Germinal center (tissue), 1 donor: ENCODE data around the gene EMID1.

Experiments used
- DNase-seq: peaks from one replicate; pipeline ENCODE4 v3.0.0; 2012; ENCODE audit warnings: mixed read lengths, low spot score

The EMID1 gene

DNA sequence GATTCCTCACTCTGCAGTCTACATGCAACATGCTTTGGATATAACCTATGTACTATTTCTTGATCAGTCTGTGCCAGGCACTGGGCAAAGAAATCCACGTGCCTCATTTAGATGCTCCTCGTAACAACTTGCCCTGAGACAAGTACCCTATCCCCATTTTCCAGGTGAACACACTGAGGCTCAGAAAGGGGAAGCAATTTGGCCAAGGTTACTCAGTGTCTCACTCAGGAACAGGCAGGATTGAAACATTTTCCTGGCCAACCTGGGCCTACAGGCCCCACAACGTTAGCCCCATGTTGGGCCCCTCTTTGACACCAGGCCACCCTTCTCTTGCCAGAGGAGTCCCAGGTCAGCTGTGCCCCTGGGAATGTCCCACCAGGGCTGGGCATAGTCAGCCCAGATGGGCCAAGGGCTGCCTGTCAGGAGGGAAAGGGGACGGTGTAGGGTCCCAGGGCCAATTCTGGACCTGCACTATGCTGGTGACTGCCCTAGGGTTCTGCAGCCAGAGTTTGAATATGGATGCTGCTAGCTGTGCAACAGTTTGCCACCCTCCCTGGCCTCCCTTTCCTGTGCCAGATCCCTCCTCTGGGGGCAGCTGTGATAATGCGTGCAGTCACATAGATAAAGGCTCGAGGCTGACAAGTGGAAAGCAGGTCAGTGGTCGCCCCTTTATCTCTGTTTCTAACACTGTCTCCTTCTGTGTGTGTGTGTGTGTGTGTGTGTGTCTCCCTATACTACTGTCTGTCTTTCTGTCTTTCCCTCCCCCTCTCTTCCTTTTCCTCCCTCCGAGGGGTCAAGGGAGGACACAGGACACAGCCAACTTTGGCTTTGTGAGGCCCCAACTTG, 10.4 kb upstream of the EMID1 start:
- no peak for DNase-seq

DNA sequence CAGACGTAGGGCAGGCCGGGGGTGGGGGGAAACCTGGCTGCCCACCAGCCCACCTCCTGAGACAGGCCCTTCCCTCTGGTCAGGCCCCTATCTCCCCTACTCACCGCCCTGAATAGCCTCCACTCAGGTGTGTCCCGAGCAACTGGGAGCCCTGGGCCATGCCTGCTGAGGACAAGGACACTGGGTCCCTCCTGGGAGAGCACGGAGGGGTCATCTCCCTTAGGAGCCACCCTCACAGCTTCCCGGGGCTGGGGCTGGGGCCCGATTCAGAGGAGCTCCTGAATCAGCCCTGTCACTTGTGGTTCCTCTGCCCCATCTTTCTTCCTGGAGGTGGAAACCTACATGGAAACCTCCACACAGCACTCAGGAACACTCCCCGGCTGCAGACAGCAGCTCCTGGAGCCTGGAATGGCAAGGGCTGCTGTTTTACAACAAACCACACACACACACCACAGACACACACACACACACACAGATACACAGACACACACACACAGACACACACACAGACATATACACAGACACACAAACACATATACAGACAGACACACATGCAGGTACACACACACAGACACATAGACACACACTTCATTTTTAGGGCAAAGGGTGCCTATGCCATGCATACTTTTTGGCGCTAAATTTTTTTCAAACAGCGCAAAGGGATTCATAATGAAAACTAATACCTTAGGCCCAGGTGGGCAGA, 9.6 kb upstream of the EMID1 start:
- DNase-seq: no peak

DNA sequence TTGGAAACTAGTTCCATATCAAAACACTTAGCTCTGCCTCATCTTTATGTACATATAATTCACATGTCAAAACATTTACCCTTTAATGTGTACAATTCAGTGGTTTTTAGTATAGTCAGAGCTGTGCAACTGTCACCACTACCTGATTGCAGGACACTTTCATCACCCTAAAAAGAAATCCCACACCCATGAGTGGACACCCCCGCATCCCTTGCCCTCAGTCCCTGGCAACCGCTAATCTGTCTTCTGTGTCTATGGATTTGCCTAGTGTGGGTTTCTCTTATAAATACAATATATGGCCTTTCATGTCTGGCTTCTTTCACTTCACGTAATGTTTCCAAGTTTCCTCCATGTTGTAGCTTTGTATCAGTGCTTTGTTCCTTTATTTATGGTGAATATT, 8.6 kb upstream of the EMID1 start:
- no peak for DNase-seq

DNA sequence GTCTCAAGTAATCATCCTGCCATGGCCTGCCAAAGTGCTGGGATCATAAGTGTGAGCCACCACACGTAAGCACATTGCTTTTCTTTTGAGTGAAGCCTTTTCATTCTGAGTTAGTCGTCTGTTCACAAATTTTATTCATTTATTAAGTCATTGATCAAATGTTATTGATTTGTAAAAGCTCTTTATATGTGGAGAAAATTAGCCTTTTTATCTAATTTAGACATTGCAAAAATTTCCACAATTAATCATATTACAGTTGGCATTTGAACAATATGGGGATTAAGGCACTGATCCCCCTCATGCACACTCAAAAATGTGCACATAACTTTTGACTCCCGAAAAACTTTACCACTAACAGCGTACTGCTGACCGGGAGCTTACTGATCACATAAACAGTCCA, 7.5 kb upstream of the EMID1 start:
- DNase-seq: no peak

DNA sequence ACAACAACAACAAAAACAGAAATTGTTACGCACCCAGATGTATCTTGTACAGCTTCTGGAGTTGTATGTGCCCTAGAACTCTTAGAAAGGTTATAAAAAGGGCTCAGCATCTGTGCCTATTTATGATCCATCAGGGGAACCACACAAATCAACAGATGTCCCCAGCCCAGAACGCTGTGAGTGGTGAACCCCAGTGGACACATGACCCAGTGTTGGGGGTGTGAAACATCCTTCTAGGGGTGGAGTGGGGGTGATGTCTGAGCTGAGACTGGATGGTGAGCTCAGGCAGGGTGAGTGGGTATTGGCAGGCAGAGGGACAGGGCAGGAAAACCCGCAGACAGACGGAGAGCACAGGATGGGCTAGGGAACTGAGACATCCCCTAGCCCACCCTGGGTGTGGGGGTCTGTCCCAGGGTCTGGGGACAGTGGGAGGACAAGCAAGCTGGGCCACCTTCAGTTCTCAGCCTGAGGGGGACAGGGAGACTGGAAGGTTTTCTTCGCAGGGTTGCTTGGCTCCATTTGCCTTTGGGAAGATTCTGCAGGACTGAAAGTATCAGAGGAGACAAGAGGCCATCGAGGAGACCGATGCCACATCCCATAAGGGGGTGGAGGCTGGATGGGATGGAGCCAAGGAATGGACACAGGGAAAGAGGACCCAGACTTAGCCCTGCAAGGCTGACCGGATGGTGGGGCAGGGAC, 5.8 kb upstream of the EMID1 start:
- no peak for DNase-seq

DNA sequence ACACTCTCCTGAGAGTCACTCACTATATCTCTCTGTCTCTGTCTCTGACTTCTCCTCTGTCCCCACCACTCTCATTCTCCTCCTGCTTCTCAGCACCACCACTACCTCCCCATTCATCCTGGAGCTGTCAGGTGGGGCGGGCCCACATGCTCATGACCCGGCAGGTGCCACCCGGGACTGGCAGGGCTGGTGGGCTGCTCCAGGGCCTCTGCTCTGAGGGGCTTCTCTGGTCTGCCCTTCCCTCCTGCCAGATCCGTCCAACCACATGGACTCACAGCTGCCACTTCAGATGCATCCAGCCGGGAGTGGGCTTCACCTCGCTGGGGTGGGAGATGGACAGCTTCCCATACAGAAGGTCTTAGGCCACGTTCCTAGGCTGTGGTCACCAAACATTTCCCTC, 4.8 kb upstream of the EMID1 start:
- DNase-seq: no peak

DNA sequence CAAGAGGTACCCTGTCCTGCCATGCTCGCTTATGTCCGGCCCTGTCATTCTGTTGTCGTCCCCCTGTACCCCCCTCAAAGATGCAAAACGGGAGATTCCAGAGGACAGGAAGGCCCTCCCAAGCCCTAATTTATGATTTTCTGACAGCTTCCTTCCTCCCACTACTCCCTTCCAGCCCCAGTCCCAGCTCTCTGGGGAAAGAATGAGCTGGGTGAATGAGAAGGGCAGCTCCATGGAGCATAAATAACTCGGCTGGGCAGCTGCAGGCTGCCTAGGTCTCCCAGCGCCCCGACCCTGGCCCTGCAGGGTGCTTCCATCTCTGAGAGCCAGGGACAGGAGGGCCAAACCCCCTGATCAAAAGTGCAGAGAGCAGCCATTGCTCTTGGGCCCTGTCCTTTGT, 3.9 kb upstream of the EMID1 start:
- DNase-seq: no peak

DNA sequence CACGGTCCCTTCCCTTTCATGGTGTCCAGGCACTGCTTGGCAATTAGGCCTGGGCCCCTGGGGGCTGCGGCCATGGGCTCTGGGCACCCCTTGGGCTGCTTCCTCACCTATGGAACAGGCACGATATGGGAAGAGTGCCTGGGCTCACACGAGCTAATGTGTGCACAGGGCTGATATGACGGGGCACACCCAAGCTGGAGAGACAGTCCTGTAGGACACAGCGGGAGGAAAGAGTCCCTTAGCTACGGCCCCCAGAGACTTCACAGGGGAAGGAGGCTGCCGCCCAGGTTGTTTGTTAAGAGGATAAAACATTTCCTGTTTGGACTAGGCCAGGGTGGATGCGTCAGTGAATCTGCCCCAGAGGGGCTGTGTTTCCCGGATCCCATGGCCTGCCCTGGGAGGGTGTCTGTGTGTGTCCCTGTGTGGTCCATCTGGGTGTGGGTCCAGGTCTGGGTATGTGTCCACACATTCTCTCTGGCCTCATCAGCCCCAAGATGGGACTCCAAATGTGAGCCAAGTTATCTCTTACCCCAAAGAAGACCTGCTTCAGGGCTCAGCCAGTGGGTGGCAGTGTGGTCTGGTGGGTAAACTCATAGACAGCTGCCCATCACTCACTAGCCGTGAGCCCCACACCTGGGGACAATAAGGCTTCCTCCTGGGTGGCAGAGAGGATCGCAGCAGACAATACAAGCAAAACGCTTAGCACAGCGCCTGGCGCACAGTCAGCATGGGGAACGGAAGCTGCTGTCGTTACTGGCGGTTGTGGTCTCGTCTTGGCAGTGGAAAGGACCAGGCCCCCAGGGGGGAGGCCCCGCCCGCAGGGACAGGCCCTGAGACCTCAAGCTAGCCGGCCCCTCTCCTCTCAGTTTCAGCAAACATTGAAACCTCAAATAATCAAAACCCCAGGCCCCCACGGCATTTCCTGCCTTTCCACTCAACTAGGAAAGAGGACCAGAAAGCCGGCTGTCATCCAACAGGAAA, 3.2 kb upstream of the EMID1 start:
- DNase-seq: peak; percentile 51

DNA sequence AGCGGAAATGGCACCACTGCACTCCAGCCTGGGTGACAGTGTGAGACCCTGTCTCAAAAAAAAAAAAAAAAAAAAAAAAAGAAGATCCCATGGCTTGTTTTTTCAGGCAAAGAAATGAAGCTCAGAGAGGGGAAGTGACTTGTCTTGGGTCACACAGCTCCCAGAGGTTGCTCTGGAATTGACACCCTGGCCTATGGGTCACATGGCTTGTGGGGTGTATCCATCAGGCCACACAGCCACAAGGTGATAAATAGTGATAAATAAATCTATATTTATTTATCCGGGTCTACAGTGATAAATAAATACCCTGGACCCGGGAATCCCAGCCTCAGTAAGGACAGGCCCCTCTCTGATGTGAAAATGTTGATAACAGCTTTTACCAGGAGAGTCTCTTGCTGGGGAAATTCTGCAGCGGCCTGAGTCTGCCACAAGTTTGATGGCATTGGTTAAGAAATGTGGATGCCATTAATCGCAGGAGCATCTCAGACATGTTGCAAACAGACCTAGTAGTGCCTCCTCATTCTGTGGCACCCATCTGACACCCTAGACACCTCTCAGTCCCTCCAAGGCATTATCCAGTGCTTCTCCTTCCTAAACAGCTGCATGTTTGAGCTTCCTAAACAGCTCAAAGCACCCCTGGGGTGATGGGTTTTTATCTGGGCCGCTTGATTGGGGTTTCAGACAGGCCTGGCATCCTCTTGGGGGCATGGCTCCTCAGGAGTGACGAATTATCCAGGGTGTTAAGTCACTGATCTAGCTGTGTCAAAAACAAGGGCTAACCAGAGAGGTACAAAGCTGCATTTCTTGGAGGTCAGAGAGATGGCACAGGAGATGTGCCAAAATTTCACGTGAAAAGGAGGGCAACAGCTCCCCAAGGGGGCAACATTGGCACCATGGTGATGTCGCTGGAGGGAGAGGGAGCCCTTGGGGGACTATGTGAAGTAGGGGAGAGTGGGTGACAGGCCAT, 1.9 kb upstream of the EMID1 start:
- no peak for DNase-seq

DNA sequence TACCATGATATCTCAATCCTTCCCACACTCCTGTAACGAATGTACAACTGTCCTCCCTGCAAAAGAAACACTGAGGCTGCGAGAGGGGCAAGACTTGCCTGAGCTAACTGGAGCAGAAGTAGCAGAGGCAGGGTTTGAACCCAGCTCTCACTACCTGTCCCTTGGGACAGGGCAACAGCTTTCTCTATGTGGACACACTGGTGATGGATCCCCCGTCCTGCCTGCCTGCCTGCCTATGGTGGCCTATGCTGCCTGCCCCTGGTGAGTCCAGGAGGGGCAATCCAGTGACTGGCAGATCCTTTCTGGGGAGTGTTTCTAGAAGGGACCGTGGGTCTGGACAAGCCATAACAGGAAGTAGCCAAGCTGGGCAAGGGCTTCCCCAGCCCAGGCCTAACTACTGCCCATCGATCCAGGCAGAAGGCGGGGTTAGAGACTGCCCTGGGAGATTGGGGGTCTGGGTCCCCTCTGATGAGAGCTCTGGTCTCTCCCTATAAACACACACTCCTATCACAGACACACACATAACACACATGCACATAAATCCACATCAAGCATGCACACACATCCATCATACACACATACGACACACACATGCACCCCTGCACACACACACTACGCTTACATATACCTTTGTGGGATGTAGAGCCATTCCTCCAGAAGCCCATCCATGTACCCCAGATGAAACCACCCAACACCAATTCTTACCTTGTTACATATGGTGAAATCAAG, 1.1 kb upstream of the EMID1 start:
- no peak for DNase-seq

DNA sequence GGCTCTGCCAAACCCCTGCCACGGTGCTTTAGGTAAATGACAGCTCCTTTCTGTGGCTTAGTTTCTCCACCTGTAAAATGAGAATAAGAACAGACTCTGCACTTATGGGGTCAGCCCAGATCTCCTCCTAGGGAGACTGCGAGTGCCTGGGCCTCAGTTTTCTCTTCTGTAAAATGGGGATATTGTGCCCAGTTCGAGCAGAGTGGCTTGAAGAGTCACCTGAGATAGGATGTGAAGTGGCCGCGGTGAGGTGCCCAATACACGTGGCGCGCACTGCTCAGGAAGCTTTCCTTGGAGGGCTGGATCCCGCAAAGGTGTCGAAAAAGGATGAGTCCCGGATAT, 473 bp upstream of the EMID1 start:
- DNase-seq: no peak

DNA sequence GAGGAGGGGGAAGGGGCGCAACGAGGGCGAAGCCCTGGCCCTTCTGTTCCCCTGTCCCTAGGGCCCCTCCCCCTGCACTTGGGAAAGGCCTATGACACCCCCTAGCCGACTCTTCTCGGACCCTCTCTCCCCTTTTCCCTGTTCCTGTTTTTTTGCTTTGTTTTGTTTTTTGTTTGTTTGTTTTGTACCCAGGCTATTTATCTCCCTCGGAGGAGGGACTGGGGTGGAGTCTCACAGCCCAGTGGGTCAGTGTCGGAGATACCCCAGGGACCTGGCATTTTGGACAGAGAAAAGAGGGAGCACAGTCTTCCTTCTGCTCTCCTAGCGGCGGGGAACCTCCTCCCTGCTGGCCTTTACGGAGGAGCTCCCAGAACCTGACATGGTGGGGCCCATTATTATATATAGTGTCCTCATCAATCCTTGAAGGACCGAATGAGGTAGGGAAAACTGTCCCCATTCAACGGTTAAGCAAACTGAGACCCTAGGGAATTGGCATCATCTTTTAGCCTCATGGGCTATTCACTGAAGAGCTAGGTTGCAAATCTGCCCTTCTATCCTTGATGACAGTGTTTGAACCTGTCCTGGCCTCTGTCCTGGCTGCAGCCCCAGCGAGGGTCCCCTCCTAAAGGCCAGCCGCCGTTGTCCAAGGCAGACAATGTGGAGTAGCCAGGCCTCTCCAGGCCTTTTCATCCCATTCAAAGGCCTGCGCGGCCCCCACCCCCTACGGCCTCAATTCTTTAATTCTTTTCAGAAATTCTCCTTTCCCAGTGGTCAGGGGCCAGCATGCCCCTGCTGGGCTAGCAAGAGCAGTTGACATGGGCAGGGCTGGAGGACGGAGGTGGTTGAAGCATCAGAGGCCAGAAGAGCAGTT, 911 bp downstream of the EMID1 start:
- no peak for DNase-seq

DNA sequence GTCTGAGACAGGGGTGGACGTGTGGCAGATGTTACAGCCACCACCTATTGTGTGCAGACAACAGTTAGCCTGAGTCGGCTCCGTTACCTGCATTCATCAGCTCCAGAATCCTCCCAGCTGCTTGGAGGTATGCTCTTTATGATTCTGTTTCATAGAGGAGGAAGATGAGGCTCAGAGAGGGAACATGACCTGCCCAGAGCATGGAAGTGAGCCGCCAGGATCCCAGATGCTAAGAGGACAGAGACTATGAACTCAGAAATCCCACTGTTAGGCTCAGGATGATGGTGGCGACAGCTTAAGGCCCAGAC, 1.5 kb downstream of the EMID1 start:
- no peak for DNase-seq

DNA sequence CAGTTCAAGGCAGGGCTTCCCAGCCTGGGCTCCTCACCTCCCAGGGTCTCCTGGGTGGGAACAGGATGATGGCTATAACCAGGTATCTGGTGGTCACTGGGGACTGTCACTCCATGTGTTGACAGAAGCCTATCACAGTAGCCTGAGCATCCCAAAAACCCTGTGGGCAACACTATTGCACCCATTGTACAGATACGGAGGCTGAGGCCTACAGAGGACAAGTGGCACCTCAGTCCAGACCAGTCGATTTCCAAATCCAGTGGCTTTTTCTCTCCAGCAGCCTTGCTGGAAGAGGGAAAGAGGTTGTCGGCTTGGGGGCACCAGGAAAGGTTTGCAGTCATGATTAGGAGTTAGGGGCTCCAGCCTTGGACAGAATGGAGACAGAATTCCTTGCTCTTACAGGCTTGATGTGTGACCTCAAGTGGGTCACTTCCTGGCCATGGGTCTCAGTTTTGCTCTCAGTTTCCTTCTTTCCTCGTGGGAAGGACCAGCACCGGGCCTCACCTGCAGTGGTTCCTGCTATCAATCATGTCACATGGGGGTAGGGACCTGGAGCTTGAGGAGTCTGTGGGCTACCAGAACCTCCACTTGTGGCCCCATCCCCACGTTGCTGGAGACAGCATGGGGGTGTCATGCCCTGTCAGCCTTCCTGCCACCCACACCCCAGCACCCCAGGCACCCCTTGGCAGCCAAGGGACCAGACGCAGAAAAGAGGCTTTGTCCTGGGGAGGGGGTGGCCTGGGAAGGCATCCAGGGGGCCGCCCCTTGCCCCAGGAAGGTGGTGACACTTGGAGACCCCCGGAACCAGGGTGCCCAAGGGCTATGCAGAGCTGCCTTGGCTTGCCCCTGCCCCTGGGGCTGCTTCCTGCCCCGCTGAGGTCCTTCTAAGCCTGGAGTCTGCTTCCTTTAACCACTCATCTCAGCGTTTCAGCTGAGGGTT, 2.1 kb downstream of the EMID1 start:
- DNase-seq: no peak

DNA sequence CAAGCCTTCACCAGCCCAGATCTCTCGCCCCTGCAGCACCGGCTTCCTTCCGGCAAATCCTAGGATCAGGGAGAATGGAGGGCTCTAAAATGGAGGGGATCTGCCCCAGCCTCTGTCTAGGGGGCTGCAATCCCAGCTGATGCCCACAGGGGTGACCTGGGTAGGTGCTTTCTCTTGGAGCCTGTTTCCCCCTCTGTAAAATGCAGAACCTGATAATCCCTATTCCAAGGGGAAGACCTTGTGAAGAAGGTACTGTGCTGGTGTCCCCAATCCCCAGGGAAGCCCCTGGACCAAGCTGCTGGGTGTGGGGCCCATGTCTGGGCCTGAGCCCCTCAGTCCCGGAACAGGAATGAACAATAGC, 2.8 kb downstream of the EMID1 start:
- no peak for DNase-seq

DNA sequence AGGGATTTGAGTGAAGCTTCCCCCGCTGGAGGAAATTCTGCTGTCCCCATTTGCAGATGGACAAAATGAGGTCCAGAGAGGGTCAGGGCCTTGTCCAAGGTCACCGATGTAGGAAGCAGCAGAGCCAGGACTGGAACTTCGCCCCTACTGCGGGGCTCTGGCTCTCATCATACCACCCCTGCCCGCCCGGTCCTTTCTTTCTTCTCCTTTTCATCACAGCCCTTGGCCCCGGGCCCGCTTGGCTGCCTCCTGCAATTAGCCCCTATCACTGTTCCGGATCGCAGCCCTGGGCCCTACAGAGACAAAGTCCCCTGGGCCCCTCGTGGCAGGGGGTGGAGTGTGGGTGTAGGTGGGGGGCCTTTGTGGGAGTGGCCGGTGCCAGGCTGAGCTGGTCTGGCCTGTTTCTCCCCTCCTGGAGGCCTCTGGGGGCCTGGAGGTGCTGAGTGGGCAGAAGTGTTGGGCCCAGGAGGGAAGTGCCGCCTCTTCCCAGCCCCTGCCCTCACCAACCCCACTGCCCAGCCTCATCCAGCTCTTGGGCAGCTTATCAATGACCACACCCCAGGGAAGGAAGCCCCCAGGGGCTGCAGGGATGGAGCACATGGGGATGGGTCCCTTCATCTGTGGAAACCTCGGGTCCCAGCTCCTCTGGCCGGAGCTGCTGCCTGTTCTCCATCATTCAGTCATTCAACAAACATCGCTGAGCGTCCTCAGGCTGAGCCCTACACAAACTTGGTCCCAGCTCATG, 3.4 kb downstream of the EMID1 start:
- peak; percentile 67 for DNase-seq

DNA sequence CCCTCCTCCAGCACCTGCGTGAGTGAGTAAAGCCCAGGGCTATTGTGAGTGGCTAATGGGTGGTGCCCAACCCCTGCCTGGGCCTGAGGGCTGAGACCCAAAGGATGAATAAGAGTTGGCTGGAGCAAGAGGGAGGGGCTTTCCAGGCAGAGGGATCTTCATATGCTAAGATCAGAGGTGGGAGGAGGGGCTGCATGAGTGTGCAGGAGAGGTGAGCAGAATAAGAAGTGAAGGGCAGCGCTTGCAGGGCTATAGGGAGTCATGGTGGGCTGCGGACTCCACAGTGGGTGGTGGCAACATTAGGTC, 3.9 kb downstream of the EMID1 start:
- DNase-seq: no peak

DNA sequence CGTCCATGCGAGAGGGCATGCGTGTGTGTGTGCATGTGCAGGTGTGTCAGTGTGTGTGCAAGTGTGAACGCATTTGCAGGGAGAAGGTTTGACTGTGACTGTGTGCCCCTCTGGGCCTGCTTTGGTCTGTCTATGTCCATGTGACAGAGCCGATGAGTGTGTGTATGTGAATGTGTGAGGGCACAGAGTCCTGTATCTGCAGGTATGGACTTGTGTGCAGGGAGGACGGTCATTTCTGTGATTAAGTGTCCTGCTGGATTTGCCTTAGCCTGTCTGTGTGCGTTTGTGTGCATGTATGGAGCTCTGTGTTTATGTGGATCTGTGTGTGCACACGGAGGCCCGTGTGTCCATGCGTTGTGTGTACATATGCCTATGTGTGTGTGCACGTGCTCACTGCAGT, 5.4 kb downstream of the EMID1 start:
- no peak for DNase-seq
